HL-60/S4 (cell line): ENCODE measurements around the gene EEF1A2.
"Not testable (repeated sequence)": the region's sequence is repeated elsewhere in the genome, so short reads cannot be mapped to it uniquely, and the experiment has no call there.

Experiments used
- in situ Hi-C: fragments of 300-500 bp; cut with MboI; formaldehyde crosslinking; loops from 2 replicates; pipeline ENCODE4 v1.14.3; 2022; ENCODE audit warnings: low sequenced_read_pairs

Gene EEF1A2

GRCh38 chr20:63521602-63522001, 22.7 kb upstream of the EEF1A2 start:
- in situ Hi-C loops = no loop called here

GRCh38 chr20:63520934-63521601, 22.2 kb upstream of the EEF1A2 start:
- in situ Hi-C loops = no loop called here

GRCh38 chr20:63520504-63520933, 21.6 kb upstream of the EEF1A2 start, which contains the start of gene PPDPF:
Gene PPDPF, plus strand, starts transcription at chr20:63520765. Its CDS starts 544 bp downstream, at chr20:63521309.
- in situ Hi-C loops = no loop called here

- in situ Hi-C loops = no loop called here
Observed at GRCh38 chr20:63519668-63520503, 21.0 kb upstream of the EEF1A2 start.

GRCh38 chr20:63518946-63519667, 20.2 kb upstream of the EEF1A2 start:
- in situ Hi-C loops = no loop called here

GRCh38 chr20:63518351-63518861, 19.5 kb upstream of the EEF1A2 start:
- in situ Hi-C loops = no loop called here

- in situ Hi-C loops = no loop called here
Observed at GRCh38 chr20:63517376-63518309, 18.8 kb upstream of the EEF1A2 start.

GRCh38 chr20:63514520-63514919, 15.6 kb upstream of the EEF1A2 start:
- in situ Hi-C loops = not testable (repeated sequence)

- in situ Hi-C loops = no loop called here
Observed at GRCh38 chr20:63513207-63513606, 14.3 kb upstream of the EEF1A2 start.

- in situ Hi-C loops = no loop called here
Observed at GRCh38 chr20:63509088-63509564, 10.2 kb upstream of the EEF1A2 start.

GRCh38 chr20:63508072-63508768, 9.3 kb upstream of the EEF1A2 start:
- in situ Hi-C loops = no loop called here

GRCh38 chr20:63507083-63507743, 8.3 kb upstream of the EEF1A2 start:
- in situ Hi-C loops = no loop called here

- in situ Hi-C loops = no loop called here
Observed at GRCh38 chr20:63505723-63506122, 6.8 kb upstream of the EEF1A2 start.

GRCh38 chr20:63505281-63505680, 6.4 kb upstream of the EEF1A2 start:
- in situ Hi-C loops = no loop called here

GRCh38 chr20:63504642-63505041, 5.8 kb upstream of the EEF1A2 start:
- in situ Hi-C loops = no loop called here

- in situ Hi-C loops = no loop called here
Observed at GRCh38 chr20:63503524-63503923, 4.6 kb upstream of the EEF1A2 start.

GRCh38 chr20:63502671-63503172, 3.8 kb upstream of the EEF1A2 start:
- in situ Hi-C loops = no loop called here

- in situ Hi-C loops = no loop called here
Observed at GRCh38 chr20:63501818-63502670, 3.2 kb upstream of the EEF1A2 start.
